ENCODE measurements around the gene SERPINE1. TPM values are rescaled to one million over a fixed set of nuclear protein-coding genes. Genes with fewer than 3 reads are reported as not detected.
"Not testable (repeated sequence)": the region's sequence is repeated elsewhere in the genome, so short reads cannot be mapped to it uniquely, and the experiment has no call there.

Gene SERPINE1
- total and polyA plus RNA-seq, 2 of the 4 experiments (the other 2 are of a cell fraction): 1,441 to 2,783 TPM

- Histone ChIP-seq H3K23ac (ENCODE audit: low read depth, low read length) (no peak overlapping the region), H3K36me3 (ENCODE audit: control insufficient read depth, insufficient read depth, low read length) (peaks cover 37% of the 10 kb centered on the region), H2AK5ac (ENCODE audit: low read depth, low read length) (no peak overlapping the region), H2BK20ac (ENCODE audit: low read depth, low read length) (no peak overlapping the region), H4K91ac (ENCODE audit: insufficient read depth, low read depth, low read length) (no peak overlapping the region), H2BK5ac (ENCODE audit: low read depth, low read length, poor library complexity, severe bottlenecking) (no peak overlapping the region), H3K4me1 (ENCODE audit: control insufficient read depth, insufficient read depth, low read length) (peaks cover 9% of the 10 kb centered on the region), H2AFZ (replicated peaks; ENCODE audit: low read length, poor library complexity) (no peak overlapping the region), H3K14ac (replicated peaks; ENCODE audit: low read depth, low read length) (no peak overlapping the region), H4K20me1 (ENCODE audit: insufficient read depth, low read length) (peaks cover 5% of the 10 kb centered on the region; the same call in 1 of the 2 replicates), H2BK120ac (ENCODE audit: low read depth, low read length) (no peak overlapping the region), H3K27me3 (ENCODE audit: control insufficient read depth, insufficient read depth, low read length) (no peaks in the 10 kb centered on the region), H3K9me1 (ENCODE audit: insufficient read depth, low read length) (peaks cover 7% of the 10 kb centered on the region), H3K4me2 (ENCODE audit: low read depth, low read length) (no peak overlapping the region), H4K5ac (ENCODE audit: low read depth, low read length) (no peak overlapping the region), H4K8ac (ENCODE audit: low read depth in 2 of 2, low read length in 2 of 2) (no peak overlapping the region), H3K27ac (ENCODE audit: insufficient read depth, low read length) (no peak overlapping the region), H3K56ac (ENCODE audit: extremely low read depth, insufficient read depth, low read length) (no peak overlapping the region), H3K4ac (ENCODE audit: low read depth, low read length) (no peak overlapping the region), H3K18ac (ENCODE audit: low read depth, low read length) (no peak overlapping the region), H3K79me1 (ENCODE audit: low read depth in 1 of 2, low read length in 2 of 2) (peaks cover 23 to 61% of the 10 kb centered on the region in 2 experiments; a peak in 3 of 4 replicates), H3K4me3 (ENCODE audit: insufficient read depth, low read depth, low read length) (no peak overlapping the region), H2BK15ac (ENCODE audit: low read depth, low read length) (no peak overlapping the region), H3K9me3 (ENCODE audit: control insufficient read depth, insufficient read depth, low read length) (no peaks in the 10 kb centered on the region), H3K9ac (ENCODE audit: low read depth, low read length) (no peak overlapping the region), H2AK9ac (replicated peaks; ENCODE audit: low read depth, low read length, poor library complexity) (no peak overlapping the region)
- 90% methylated on average over 2 of the region's 9 CpGs; no CpG with 5 or more reads in 1 of the 2 experiments for WGBS, 2 experiments (ENCODE audit: extremely low coverage in 2 of 2, insufficient read length in 1 of 2)
- DNase-seq (no peak), ATAC-seq (ENCODE audit: low read depth) (no peak)
- intact Hi-C loops (cut with micrococcal nuclease): no loop called here
- BruUV-seq (replicated peaks): no TSS peak
- POLR2A ChIA-PET (ENCODE audit: unreplicated experiment): no interaction called here
- CTCF ChIA-PET: interaction anchor here (0.6 to 1.1 kb wide), 3 partner anchors 41 to 195 kb away, joined by 4 to 8 read pairs (median 6); no protein-coding TSS in a partner anchor
- dilution Hi-C loops (cut with HindIII; ENCODE audit: low sequenced_read_pairs, unreplicated experiment): no loop called here
- TF ChIP-seq CHD1 (IDR thresholded peaks at IDR 0.05; ENCODE audit: low read depth, low read length): no peak
- no peak for TF ChIP-seq MAFK (IDR thresholded peaks at IDR 0.05; ENCODE audit: low read depth, low read length)
- TF ChIP-seq ELK1 (IDR thresholded peaks at IDR 0.05; ENCODE audit: borderline replicate concordance, low read depth, low read length): no peak
- TF ChIP-seq POLR2A (IDR thresholded peaks at IDR 0.05; ENCODE audit: low read depth, low read length): no peak
- in situ Hi-C loops (cut with MboI; ENCODE audit: low sequenced_read_pairs): loop anchor here (5.0 kb wide), 1 partner anchor 47 kb away; no protein-coding TSS in a partner anchor
These were observed 37.0 kb upstream of the SERPINE1 start for GRCh38 chr7:101089876-101090275.

GRCh38 chr7:101092266-101092905 lies 34.5 kb upstream of the SERPINE1 start:
- Histone ChIP-seq H3K9me1 (ENCODE audit: insufficient read depth, low read length) (peaks cover 12% of the 10 kb centered on the region), H3K79me1 (ENCODE audit: low read depth in 1 of 2, low read length in 2 of 2) (peaks cover 22 to 61% of the 10 kb centered on the region in 2 experiments), H3K36me3 (ENCODE audit: control insufficient read depth, insufficient read depth, low read length) (peaks cover 30% of the 10 kb centered on the region)
- H3K4me3 ChIP-seq (ENCODE audit: insufficient read depth, low read depth, low read length); H3K27ac ChIP-seq (ENCODE audit: insufficient read depth, low read length); H2BK20ac ChIP-seq (ENCODE audit: low read depth, low read length); POLR2A ChIA-PET (ENCODE audit: unreplicated experiment); H3K4ac ChIP-seq (ENCODE audit: low read depth, low read length); H2BK120ac ChIP-seq (ENCODE audit: low read depth, low read length); DNase-seq; H3K18ac ChIP-seq (ENCODE audit: low read depth, low read length); H2AK9ac ChIP-seq (replicated peaks; ENCODE audit: low read depth, low read length, poor library complexity); H4K8ac ChIP-seq (ENCODE audit: low read depth in 2 of 2, low read length in 2 of 2); H3K27me3 ChIP-seq (ENCODE audit: control insufficient read depth, insufficient read depth, low read length); H4K91ac ChIP-seq (ENCODE audit: insufficient read depth, low read depth, low read length); H2AK5ac ChIP-seq (ENCODE audit: low read depth, low read length); H2AFZ ChIP-seq (replicated peaks; ENCODE audit: low read length, poor library complexity); H4K20me1 ChIP-seq (ENCODE audit: insufficient read depth, low read length); H3K23ac ChIP-seq (ENCODE audit: low read depth, low read length); H3K9ac ChIP-seq (ENCODE audit: low read depth, low read length); H3K9me3 ChIP-seq (ENCODE audit: control insufficient read depth, insufficient read depth, low read length); intact Hi-C loops (cut with micrococcal nuclease); dilution Hi-C loops (cut with HindIII; ENCODE audit: low sequenced_read_pairs, unreplicated experiment); H3K4me2 ChIP-seq (ENCODE audit: low read depth, low read length); H2BK5ac ChIP-seq (ENCODE audit: low read depth, low read length, poor library complexity, severe bottlenecking); H4K5ac ChIP-seq (ENCODE audit: low read depth, low read length); H3K56ac ChIP-seq (ENCODE audit: extremely low read depth, insufficient read depth, low read length); BruUV-seq (replicated peaks); H2BK15ac ChIP-seq (ENCODE audit: low read depth, low read length); ATAC-seq (ENCODE audit: low read depth); H3K4me1 ChIP-seq (ENCODE audit: control insufficient read depth, insufficient read depth, low read length); H3K14ac ChIP-seq (replicated peaks; ENCODE audit: low read depth, low read length): not testable (repeated sequence)
- CTCF ChIA-PET: interaction anchor here (0.7 kb wide), 1 partner anchor 223 kb away, joined by 3 read pairs; no protein-coding TSS in a partner anchor
- WGBS, 2 experiments (ENCODE audit: extremely low coverage in 2 of 2, insufficient read length in 1 of 2): 93% methylated on average over 8 of the region's 53 CpGs; no CpG with 5 or more reads in 1 of the 2 experiments
- in situ Hi-C loops (cut with MboI; ENCODE audit: low sequenced_read_pairs): loop anchor here (5.0 kb wide), 1 partner anchor 45 kb away; no protein-coding TSS in a partner anchor

Measured in IMR-90 (cell line).